HG03139 (cell line): ENCODE measurements around the gene INTS6L.
"Not testable (repeated sequence)": the region's sequence is repeated elsewhere in the genome, so short reads cannot be mapped to it uniquely, and the experiment has no call there.

ENCODE experiments used
- ATAC-seq: cut with Tn5 transposase; IDR thresholded peaks from one replicate; pipeline ENCODE4 v1.9.1; 2021; ENCODE audit not compliant: unreplicated experiment

Gene INTS6L

GRCh38 chrX:135522878-135523693 is 2.6 kb downstream of the INTS6L start:
- ATAC-seq: no peak

- ATAC-seq: no peak
Observed at GRCh38 chrX:135528254-135528653, 7.8 kb downstream of the INTS6L start.

- no peak for ATAC-seq
Observed at GRCh38 chrX:135528756-135529155, 8.3 kb downstream of the INTS6L start.

- ATAC-seq: no peak
Observed at GRCh38 chrX:135530097-135530496, 9.6 kb downstream of the INTS6L start.

- ATAC-seq: no peak
Observed at GRCh38 chrX:135531813-135532212, 11.4 kb downstream of the INTS6L start.

DNA sequence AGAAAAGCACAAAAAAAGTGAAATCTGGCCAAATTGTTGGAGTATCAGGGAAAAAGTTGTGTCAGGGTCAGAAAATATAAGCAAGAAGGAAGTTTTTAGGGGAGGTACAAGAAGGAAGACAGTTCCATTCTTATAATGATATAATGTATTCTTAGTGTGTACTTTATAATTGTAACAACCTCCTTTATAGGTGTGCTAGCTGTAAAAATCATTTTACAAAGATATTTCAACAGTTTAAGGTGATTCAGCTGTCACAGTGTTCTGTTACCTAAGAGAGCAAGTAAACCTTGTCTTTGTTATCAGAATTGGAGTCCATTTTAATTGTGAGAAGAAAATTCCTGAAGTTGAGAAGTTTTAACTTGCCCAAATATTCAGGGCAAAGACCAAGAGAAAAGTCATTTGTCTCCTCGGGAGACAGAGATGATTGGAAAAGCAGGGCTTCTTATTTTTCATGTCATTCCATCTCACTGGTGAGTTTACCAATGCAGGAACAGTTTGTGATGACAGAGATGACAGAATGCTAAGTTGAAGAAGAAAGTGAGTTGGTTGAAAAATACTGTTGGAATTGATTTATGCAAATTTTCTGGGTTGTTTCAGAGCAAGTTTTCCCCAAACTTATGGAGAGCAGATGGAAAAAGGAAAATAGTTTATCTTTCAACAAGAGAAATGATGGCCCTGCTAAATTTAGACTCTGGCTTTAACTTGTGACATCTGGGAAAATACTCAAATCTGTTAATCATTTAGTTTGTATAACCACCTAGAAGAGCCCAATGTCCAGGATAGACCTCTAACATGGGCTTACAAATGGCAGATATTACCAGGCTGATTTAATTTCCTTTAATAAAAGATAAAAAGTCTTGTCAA is 14.8 kb downstream of the INTS6L start:
- no peak for ATAC-seq

GRCh38 chrX:135536877-135537276 is 16.4 kb downstream of the INTS6L start:
- no peak for ATAC-seq

- ATAC-seq: no peak
Observed at GRCh38 chrX:135541351-135541750, 20.9 kb downstream of the INTS6L start.

DNA sequence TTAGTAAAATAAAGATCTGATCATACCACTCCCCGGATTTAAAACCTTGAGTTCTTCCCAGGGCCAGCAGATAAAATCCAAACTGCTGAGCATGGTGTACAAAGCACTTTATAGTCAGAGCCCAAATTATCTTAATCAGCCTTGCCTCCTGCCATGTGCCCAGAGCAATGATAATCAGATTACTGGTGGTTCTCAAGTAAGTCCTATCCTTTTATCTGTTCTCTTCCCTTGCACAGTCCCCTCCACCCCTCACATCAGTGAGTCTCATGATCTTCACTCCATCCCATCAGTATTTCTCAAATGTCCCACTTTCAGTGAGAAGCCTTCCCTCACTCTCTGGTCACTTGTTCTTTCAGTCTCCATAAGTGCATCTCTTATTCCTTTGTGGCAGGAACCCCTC is 22.7 kb downstream of the INTS6L start:
- no peak for ATAC-seq

- no peak for ATAC-seq
Observed at GRCh38 chrX:135543924-135544323, 23.5 kb downstream of the INTS6L start.

- ATAC-seq: peak; percentile 63
Observed at GRCh38 chrX:135544338-135544948, 24.0 kb downstream of the INTS6L start.

DNA sequence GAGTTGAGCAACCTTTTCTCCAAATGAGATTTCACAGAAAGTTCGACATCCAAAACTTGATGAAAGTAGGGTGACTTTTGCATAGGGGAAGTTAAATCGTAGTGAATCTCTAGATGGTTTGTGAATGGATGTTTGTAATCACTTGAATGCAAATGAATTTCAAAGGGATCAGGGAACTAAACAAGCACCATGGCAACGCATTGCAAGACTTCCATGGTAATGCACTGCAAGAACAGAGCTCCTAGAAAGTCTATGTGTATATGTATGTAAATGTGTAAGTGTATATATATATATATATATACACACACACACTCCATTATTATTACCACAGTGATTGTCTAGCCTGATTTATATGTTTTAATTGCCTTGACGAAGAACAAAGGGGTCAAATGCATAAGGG is 27.3 kb downstream of the INTS6L start:
- ATAC-seq: no peak

- ATAC-seq: no peak
Observed at GRCh38 chrX:135549519-135549918, 29.1 kb downstream of the INTS6L start.

GRCh38 chrX:135556055-135556454 is 35.6 kb downstream of the INTS6L start:
- no peak for ATAC-seq

DNA sequence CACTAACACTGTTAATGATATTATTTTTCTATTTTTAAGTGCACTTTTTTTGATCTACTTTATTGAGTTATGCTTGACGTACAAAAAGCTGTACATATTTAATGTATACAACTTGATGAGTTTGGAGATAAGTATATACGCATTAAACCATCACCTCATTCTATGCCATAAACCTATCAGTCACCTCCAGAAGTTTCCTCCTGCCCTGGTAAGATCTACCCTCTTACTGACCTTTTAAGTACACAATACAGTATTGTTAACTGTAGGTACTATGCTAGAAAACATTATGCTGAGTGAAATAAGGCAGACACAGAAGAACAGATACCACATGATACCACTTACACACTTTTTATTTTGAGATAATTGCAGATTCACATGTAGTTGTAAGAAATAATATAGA is 36.9 kb downstream of the INTS6L start:
- ATAC-seq: no peak

GRCh38 chrX:135572436-135572835 is 52.0 kb downstream of the INTS6L start:
- ATAC-seq: no peak

- ATAC-seq: no peak
Observed at GRCh38 chrX:135581496-135581895, 61.0 kb downstream of the INTS6L start.

DNA sequence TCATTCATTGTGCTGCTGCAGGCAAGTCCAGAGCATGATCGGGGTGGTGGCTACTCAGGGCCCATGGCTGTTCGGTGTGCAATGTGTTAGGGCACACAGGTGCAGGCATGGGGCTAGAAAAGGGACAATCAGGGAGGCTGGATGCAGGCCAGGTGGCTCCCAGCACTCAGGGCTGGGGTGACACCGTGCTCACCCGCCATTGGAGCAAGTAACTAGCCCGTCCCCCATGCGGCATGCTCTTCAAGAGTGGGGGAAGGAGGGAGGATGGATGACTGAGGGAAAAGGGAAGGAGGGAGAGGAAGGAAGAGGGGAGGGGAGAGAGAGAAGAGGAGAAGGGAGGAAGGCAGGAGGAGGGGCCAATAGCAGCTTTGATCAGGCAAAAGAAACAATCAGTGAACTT is 64.7 kb downstream of the INTS6L start:
- no peak for ATAC-seq

- ATAC-seq: no peak
Observed at GRCh38 chrX:135591871-135592270, 71.4 kb downstream of the INTS6L start.

- ATAC-seq: not testable (repeated sequence)
Observed at GRCh38 chrX:135594049-135594448, 73.6 kb downstream of the INTS6L start.

DNA sequence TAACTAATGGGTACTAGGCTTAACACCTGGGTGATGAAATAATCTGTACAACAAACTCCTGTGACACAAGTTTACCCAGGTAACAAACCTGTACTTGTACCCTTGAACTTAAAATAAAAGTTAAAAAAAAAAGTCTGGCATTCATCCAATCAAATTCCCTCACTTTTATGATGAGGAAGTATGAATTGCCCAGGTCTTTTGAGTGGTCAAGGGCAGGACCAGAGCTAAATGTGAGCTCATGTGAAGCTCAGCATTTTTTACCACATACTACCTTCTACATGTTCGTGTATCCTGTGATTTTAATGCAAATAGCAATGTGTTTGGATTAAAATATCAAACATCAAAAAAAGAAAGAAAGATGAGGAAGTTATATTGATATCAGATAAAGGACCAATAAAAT is 74.0 kb downstream of the INTS6L start:
- not testable (repeated sequence) for ATAC-seq

- no peak for ATAC-seq
Observed at GRCh38 chrX:135595543-135595942, 75.1 kb downstream of the INTS6L start.
